ENCODE results near the gene ATP5MC3.

ATP5MC3 gene

DNA sequence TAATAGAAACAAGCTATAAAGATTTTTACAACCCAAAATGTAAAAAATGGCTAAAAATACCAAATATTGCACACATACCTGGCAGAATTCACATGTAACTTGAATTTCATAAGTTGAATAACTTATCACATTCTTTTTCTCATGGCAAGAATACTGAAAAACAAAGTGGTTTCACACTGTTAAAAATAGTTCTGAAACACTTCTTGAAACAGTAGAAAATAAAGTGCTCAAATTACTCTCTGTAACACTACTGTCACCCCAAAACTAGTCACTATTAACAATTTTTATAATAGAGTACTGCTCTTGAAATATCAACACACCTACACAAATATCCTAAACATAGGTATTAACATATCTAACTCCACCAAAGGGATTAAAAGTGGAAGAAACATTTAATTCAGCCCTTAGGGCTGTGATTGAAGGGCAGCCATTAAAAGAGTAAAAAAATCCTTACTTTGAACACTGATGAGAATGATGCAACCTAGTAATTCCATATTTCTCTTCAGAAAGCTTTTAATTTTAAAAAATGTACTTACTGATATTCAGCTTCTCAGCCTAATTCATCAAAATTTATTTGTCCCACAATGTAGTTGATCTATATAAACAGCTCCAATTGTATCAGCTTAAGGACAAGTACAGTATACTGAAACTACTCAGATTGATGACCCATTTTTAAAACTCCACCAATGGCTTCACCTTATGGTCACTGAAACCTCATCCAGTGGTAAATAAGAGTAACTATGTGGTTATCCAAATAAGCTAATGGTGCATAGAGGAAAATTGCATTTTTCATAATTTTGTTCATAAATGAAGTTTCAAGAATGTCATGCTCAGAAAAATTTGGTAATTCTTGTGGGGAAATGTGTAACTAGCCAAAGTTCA lies 44.9 kb downstream of the ATP5MC3 start:
- CTCF ChIA-PET: interaction anchor here (1.0 to 6.6 kb wide), 8 partner anchors 10 to 97 kb away, joined by 3 to 42 read pairs (median 5); no protein-coding TSS in a partner anchor
- no peak for DNase-seq (ENCODE audit: extremely low spot score)
- POLR2A ChIA-PET: interaction anchor here (0.6 kb wide), 1 partner anchor 724 kb away, joined by 6 read pairs; no protein-coding TSS in a partner anchor
- TF ChIP-seq CTCF (IDR thresholded peaks at IDR 0.05; ENCODE audit: control extremely low read depth, extremely low read depth, low read depth, missing control alignments): no peak

- DNase-seq (ENCODE audit: extremely low spot score): no peak
- CTCF ChIA-PET: interaction anchor here (1.0 to 6.6 kb wide), 3 partner anchors 14 to 33 kb away, joined by 3 to 42 read pairs (median 6); no protein-coding TSS in a partner anchor
- POLR2A ChIA-PET: interaction anchor here (0.6 kb wide), 1 partner anchor 723 kb away, joined by 6 read pairs; no protein-coding TSS in a partner anchor
- no peak for TF ChIP-seq CTCF (IDR thresholded peaks at IDR 0.05; ENCODE audit: control extremely low read depth, extremely low read depth, low read depth, missing control alignments)
These were observed 45.6 kb downstream of the ATP5MC3 start for GRCh38 chr2:175135862-175136261.

GRCh38 chr2:175135177-175135576 lies 46.3 kb downstream of the ATP5MC3 start:
- TF ChIP-seq CTCF (IDR thresholded peaks at IDR 0.05; ENCODE audit: control extremely low read depth, extremely low read depth, low read depth, missing control alignments): no peak
- POLR2A ChIA-PET: no interaction called here
- no peak for DNase-seq (ENCODE audit: extremely low spot score)
- CTCF ChIA-PET: interaction anchor here (6.6 kb wide), 1 partner anchor 15 kb away, joined by 42 read pairs; no protein-coding TSS in a partner anchor

DNA sequence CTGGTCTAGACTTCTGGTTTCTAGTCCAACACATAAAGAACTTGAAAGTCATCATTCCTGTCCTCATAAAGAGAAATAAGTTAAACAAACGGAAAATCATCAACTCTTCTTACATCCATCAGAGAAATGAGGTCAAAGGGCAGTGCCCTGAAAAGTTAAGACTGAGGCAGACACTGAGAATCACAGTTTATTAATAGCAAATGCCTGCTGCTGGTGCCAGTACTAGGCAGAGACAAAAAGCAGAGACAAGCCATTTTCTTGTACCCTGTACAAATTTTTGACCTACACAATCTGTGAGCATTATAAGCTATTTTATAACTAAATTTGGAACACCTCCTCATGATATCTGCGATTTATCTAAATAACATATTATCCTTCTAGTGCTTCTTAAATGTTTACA lies 50.3 kb downstream of the ATP5MC3 start:
- no peak for DNase-seq (ENCODE audit: extremely low spot score)
- ChIA-PET POLR2A (no interaction called here), CTCF (no interaction called here)
- TF ChIP-seq CTCF (IDR thresholded peaks at IDR 0.05; ENCODE audit: control extremely low read depth, extremely low read depth, low read depth, missing control alignments): no peak

DNA sequence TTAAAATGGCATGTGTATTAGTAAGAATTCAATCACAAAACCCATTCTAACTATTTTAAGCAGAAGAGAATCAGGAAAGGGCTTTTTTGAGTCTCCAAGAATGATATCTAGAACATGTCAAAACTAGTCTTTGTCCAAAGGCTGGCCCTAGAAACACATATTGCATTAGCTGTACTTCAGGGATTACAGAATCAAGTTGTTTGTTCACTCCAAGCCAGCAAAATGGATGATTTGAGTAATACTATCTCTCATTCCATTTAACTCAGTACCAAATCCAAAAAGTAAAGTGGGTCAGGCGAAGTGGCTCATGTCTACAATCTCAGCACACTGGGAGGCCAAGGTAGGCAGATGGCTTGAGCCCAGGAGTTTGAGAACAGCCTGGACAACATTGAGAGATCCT lies 54.8 kb downstream of the ATP5MC3 start:
- CTCF ChIA-PET: interaction anchor here (2.1 kb wide), 1 partner anchor 11 kb away, joined by 9 read pairs; no protein-coding TSS in a partner anchor
- no peak for DNase-seq (ENCODE audit: extremely low spot score)
- POLR2A ChIA-PET: no interaction called here
- no peak for TF ChIP-seq CTCF (IDR thresholded peaks at IDR 0.05; ENCODE audit: control extremely low read depth, extremely low read depth, low read depth, missing control alignments)

All from GM10248 (cell line).